HG03025 (cell line): ENCODE data around the gene ZFYVE28.

ENCODE experiments used
- ATAC-seq: cut with Tn5 transposase; IDR thresholded peaks from one replicate; pipeline ENCODE4 v1.9.1; 2021; ENCODE audit warnings: mild to moderate bottlenecking, moderate library complexity; ENCODE audit not compliant: unreplicated experiment, low FRiP score

The ZFYVE28 gene

DNA sequence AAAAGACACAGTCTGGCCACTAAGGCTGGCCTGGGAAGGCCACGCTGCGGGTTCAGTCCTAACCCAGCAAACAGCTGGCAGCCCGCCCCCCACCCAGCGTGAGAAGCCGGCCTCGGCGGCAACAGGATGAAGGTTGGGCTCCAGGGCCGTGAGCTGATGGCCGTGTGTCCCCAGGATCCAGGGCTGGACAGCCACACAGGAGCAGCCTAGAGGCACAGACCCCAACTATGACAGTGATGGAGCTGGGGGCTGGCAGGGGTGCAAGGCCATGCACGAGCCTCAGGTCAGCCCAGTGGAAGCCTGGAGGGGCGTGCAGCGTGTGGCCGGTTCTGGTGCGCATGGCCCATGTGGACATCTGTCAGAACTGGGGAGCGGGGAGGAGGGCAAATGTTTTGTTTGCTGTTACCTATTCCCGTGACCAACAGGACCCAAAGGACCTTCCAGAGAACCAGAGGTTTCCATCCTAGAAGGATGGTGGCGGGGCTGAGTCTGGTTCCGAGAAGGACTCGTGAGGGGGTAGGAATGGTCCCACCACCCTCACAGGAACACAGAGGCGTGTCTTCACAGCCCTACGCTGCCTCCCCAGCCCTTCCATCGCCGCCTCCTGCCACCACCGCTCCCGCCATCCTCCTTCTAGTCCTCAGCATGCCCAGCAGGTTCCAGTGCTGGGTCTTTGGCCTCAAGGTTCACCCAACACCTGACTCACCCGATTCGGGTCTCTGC lies 46.5 kb downstream of the ZFYVE28 start:
- ATAC-seq, result no peak

DNA sequence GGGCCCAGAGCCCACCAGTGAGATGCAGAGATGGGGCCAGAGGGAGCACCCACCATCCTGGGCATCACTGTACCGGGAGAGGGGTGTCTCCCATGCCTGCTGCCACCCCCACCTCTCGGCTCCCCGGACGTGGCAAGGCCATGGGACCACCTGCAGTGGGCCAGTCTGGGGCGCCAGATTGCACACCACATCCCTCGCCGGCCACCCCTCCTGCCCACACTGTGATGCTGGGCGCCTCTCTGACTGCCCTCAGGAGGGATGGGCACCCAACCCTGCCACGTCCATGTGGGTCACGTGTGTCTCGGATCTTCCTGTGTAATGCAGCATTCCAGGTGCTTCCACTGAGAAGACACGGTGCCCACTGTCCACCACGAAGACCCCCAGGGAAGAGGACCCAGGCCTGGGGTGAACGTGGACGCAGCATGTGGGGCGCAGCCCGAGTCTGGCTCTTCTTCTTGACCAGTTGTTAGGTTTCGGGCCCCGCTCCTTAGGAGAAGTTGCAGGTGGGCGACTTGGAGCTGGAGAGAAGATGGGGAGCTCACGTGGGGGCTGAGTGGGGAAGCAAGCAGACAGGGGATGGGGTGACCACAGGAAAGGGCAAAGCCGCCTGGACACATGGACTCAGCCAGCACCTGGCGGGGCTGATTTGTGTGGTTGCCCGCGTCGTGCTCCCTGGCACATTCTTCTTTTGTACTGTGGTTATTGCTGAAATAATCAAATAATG lies 47.7 kb downstream of the ZFYVE28 start:
- ATAC-seq, result no peak

DNA sequence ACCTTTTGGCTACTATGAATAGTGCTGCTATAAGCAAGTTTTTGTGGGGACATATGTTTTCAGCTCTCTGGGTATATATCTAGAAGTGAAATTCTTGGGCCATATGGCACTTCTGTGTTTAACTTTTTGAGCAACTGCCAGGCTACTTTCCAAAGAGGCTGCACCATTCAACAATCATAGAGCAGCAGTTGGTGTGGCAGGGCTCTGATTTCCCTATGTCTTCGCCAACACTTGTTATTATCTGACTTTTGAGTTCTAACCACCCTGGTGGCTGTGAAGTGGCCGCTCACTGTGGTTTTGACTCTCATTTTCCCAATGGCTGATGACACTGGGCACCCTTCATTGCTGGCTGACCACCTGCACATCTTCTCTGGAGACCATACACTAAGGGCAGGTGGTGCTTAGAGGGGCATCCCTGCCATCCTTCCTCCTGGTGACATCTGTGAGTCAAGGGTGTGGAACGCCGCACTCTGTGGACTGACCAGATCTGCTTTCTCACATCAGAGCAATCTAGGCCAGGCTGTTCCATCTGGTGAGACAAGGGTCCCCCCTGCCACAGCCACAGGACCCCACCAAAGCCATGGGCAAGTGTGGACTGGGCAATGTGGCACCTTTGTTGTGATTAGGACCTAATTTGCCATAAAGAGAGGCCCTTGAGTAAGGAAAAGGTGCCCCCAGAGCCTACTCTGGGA lies 49.6 kb downstream of the ZFYVE28 start:
- ATAC-seq, result no peak

DNA sequence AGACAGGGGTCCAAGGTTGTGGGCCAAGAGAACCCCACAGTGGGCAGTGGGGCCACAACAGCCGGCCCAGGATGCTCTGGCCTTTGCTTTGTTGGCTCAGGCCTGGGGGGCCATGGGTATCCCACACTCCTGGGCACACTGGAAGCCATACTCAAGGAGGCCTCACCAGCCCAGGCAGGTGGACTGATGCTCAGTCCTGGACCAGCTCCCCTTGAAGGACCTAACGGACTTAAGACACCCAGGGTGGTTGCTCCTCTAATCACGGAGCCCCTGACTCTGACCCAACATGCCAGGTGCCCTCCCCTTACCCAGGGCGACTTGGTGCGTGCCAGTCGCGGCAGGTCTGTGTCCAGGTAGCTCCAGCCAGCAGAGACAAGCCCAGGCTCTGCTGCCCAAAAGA lies 50.8 kb downstream of the ZFYVE28 start:
- ATAC-seq, result no peak

DNA sequence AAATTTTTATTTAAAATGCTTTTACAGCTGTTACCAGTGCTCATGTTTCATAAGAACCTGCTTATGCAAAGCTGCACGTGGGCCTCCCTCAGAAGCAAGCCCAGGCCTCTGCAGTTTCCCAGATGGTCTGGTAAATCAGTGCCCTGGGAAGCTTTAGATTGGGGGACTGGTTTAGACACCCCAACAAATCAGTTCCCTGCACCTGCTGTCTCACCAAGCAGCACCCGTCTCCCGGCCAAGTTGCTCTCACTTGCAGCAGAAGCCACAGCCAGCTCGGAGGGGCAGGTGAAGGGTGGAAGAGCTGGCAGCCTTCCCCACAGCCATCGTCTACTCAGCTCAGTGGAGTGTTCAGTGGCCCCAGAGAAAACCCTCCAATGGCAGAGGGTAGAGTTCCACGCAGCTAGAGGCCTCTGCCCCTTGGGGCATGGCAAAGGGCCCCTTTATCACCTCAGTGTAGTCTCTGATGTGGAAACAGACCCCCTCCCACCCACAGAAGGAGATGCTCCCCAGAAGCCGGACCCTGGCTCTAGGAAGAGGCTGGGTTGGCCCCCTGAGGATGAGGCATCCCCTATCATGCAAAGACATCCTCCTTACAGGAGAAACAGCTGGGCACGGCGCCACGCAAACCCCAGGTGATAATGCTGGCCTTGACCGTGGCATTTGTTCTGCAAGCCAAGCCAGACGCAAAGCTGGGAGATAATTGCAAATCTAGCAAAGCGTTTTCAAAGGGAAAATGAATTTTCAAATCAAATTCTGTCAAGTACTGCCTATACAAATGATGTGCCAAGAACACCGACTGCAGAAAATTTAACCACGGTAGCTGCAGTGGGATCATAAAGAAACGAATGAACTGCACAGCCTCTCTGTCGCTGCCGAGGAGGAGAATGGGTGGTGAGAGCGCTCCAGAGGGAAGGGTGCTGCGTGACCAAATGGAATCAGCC lies 51.9 kb downstream of the ZFYVE28 start:
- ATAC-seq, result no peak

DNA sequence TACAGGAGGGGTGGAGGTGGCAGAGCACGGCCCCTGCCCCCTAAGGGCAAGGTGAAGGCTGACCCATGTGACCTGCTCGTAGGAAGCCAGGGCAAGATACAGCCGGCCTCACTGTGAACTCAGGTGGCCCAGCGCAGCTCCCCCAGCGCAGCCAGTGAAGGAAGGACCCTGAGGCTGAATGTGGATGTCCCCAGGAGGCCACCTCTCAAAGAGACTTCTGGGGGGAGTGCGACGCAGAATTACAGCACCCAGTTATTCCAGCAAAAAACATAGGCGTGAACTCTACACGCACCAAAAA lies 52.6 kb downstream of the ZFYVE28 start:
- ATAC-seq, result no peak

DNA sequence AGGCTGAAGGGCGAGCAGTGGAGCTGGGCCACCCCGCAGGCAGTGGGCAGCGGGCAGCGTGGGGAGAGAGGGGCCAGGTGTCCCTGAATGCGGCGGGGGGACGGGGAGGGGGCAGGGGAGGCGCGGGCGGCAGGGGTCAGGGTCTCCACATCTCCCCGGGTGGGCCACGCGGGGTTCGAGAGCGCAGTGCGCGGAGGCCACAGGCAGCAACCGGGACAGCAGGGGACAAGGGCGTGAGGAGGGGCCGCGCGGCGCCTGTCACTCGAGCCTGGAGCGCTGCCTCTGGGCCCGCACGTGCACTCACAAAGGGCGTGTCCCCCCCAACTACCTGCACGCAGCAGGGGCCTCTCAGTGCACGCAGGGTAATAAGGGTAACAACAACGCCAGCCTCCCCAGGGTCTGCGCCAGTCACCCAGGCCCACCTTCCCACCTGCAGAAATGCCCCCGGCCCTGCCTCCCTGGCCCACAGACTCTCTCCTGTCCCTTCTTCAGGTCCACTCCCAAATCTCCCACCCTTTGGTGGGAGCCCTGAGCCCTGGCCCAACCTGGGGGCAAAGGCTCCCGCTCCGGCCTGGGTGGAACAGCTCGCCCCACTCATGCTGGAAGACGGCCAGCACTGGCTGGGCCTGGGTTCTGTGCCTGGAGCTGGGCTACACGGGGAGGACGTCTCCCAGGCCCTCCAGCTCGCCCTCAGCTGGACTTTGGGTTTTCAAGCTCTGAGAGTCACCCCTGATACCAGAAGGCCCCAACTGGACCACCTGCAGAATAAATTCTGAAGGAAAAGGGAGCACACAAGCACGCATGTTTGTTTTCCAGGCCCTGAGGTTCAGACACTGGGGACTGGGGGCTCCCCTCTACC lies 53.2 kb downstream of the ZFYVE28 start:
- ATAC-seq, result no peak

DNA sequence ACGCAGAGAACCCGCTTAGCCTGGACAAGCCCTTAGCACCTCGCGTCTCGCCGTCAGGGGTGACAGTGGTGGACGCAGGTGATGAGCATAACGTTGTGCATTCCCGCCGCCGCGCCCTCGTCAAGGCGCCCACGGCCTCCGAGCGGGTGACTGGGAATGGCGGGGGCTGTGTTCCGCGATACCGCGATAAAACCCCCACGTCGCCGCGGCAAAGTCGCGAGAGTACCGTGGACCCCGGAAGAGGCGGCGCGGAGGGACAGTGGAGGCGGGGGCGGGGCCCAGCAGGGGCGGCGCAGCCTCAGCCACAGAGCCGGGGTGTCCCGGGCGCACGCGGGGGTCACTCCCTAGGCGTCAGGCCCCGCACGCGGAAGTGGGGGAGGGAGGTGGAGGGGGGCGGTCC lies 53.8 kb downstream of the ZFYVE28 start:
- ATAC-seq, result no peak

DNA sequence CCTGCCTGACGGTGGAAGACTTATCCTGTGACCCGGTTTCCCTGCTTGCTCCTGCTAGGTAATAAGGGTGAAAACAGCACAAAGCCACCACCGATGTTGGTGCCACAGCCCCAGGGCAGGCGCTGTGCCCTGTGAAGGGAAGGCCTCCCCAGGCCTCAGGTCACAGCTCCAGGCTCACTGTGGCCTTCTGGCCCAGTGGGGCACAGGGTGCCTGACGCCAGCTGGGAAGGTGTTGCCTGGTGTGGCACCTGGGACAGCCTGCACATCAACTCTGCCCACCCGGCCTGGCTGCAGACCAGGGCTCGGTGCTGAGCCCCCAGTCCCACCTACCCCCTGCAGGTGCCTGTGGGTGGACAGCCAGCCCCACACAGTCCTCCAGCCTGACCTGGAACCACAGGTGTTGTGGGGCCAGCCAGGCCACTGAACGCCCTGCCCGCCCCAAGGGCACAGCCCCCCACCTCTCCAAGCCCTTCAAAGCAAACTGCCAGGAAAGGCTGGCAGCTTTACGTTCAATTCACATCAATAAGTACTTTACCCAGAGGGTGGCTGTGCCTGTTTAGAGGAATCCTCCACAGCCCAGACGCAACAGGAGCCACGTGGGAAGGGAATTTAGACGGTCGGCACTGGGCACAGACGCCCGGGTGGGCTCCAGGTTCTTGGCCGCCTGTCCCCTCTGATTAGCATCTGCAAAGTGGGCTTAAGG lies 54.3 kb downstream of the ZFYVE28 start:
- no peak for ATAC-seq

DNA sequence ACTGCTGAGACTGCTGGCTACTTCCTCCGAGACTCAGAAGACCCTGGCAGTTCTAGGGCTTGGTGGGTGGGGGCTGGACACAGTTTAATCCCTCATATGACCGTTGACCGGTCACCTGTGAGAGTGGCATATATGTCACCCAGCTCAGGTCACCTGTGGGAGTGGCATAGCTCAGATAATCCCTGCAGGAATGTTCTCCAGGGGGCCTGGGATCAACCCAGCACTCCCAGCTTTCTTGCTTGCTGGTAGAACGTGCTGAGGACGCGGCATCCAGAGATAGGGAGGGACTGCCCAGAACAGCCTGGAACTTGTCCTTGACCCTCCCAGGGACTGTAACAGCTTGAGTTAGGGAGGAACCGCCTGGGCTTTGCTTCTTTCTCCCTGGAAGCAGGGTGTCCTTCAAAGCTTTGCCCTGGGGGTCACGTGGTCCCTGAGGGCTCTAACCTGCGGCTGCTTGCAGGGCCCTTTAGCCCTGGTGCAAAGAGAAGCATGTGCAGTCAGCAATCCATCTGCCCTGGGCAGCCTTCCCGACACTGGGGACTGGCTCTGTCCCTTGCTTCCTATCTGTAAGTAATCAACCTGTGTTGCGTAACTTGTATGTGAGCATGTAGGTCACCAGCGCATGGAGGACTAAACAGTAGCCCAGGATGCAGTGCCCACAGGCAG lies 55.3 kb downstream of the ZFYVE28 start:
- no peak for ATAC-seq

DNA sequence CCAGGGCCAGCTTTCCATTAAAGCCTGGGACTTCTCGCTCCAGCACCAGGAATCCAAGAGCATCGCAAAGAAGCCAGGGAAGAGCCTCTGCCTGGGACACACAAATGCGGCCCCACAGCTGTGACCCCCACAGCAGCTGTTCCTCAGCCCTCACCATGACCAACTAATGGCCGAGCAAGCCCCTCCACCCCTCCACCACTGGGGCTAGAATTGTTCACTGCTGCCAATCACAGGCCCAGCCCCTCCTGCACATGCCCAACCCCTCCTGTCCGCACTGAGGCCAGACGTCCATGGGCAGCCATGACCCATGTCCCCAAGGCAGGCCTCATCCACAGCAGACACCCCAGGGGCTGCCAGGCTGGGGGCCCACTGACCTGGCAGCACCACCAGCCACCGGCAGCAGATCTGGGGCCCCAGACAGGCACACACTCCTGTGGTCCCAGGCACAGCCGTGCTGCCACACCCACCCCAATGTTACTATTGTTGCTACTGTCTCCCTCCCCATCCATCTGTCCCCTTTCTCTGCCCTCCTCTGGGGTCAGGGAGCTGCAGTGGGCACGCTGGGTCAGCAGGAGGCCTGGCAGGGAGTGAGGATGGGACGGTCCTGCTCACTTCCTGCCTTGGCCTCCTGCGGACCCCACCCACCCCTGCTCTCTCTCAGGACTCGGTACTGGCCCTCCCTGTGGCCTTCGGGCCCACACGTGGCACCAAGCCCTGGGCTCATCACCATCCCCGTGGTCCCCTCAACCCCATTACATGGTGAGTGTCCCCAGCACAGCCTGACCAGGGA lies 56.0 kb downstream of the ZFYVE28 start:
- no peak for ATAC-seq

DNA sequence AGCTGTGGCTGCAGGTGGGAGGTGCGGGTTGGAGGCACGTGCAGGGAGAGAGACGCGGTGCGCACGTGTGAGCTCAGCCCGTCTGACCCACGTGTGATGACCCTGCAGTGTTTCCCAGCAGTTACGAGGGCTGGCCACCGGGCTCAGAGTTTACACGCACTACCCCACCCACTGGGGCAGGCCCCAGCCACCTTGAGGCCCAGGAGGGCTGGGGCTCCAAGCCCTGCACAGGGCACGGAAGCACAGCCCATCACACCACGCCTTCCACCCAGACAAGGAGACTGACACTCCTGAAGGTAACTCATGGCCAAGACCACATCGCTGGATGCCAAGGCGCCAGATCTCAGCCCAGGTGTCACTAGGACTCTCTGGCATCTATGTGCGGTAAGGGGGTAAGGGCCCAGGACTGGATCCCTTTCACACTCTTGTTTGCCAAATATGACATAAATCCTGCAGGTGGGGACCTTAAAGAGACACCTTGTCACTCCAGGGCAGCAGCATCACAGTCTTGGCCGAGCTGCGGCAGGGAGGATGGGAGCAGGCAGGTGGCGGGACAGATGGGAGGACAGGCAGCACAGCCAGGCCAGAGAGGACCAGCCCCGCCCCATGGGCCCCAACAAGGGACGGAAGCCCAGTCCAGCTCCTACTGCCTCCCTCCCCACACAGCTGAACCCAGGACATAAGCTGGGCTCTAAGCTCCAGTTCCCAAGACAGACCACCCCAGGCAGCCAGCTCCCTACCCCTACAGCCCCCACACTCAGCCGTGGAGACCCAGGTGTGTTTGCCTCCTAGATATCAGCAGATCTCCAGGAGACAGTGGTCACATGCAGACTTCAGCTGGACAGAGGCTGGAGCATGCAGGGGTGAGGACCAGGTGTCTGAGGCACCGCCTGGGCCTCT lies 56.8 kb downstream of the ZFYVE28 start:
- ATAC-seq, result no peak

DNA sequence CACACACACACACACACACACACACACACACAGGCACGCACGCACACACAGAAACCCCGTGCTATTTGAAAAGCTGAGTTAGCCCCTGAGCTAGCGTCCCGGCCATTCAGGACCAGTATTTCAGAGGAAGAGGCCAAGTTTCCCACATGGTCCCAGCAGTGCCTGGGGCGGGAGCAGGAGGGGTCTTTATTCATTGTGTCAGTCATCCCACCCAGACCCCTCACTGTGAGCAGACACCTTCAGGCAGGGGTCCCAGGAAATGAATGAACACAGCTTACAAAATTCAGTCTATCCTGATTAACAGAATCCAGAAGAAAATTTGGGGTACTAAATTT lies 58.1 kb downstream of the ZFYVE28 start:
- ATAC-seq, result no peak

DNA sequence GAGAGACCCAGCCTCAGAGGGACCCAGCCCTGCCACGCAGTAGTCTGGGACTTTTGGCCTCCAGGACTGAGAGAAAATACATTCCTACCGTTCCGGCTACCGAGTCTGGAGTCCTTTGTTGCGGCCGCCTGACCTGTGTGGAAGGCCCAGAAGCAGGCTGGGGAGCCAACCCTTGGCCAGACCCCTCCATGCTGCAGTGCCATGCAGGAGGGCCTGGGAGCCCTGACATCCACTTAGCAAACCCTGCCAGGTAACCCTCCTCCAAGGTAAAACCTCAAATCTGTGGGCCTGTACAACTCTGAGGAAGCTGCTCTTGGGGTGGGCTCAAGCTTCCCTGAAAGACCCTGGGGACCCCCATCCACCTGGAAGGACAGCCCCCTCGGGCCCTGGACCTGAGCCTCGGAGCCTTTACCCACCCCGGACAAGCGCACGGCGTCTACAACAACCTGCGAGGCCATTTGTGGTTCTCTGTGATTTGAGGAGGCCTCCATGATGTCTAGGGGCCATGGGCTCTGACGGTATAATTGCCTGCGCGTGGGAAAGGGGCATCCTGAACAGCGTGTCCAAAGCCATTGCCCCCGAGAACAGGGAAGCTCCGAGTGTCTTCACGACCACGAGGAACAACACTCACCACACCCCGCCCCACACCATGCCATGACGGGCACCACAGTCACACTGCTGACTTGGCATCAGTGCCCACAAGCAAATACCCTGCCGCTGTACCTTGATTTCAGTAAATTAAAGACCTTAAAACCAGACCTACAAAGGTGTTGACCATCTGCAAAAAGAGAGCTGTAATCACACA lies 58.7 kb downstream of the ZFYVE28 start:
- no peak for ATAC-seq

DNA sequence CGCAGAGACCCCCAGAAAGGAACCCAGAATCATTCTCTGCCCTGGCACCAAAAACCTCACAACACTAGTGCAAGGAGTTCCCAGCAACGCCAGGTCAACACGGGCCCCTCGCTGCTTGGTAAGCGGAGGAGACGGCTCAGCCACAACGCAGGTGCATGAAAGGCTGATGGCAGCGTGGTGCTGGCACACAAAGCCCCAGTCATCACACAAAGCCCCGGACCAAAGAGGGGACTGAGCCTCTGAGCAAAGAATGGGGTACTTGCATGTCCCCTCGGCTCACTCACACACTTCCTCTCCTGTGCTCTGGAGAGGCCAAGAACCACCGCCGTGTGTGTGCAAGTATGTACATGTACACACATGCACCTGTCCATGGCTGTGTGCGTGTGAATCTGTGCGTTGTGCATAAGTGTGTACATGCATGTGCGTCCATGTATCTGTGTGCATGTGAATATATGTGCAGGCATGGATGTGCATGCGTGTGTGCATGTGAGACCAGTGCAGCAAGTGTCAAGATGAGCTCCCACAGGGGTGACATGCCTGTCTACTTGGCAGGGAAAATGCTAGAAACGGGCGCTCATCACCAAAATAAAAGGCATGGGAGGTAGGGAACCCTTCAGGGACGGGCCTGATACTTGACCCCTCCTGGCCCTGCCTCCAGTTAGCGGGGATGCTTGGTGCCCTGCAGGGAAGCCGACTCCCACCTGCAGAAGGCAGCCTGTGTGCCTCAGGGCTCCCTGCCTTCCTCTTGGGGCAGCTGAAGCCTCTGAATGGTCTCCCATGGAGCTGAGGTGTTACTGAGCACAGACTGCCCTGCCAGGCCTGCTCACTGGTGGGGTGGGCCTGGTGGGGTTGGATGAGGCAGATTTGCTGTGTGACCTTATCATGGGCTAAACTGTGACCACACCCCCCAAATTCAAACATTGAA lies 60.4 kb downstream of the ZFYVE28 start:
- no peak for ATAC-seq
